Lung (tissue), 12 donors: ENCODE data around the gene ZBTB21. TPM values are rescaled to one million over a fixed set of nuclear protein-coding genes. Genes with fewer than 3 reads are reported as not detected.

Experiments
- ATAC-seq: fragments of 200-7000 bp; cut with Tn5 transposase; one replicate; pipeline ENCODE4 v1.9.1; 2020; ENCODE audit warnings: moderate number of reproducible peaks; ENCODE audit not compliant: insufficient read depth, low FRiP score
- DNase-seq, 3 donors: peaks; one replicate each; pipeline ENCODE4 v3.0.0-alpha.2; 2013 to 2017
- H3K27ac ChIP-seq, 2 donors: one replicate each; pipeline ENCODE4 v1.5.1; 2013; ENCODE audit warnings: mild to moderate bottlenecking in 2 of 2, moderate library complexity in 2 of 2, control low read depth in 1 of 2, inconsistent platforms in 1 of 2, low read depth in 1 of 2, low read length in 1 of 2
- H3K27me3 ChIP-seq, 3 donors: one replicate each; pipeline ENCODE4 v1.5.1; 2013; ENCODE audit warnings: low read length in 2 of 3; ENCODE audit not compliant: control insufficient read depth in 3 of 3, insufficient read depth in 3 of 3
- H3K36me3 ChIP-seq, 4 donors: one replicate each; pipeline ENCODE4 v1.5.1; 2013; ENCODE audit warnings: low read length in 4 of 4, mild to moderate bottlenecking in 1 of 4, moderate library complexity in 1 of 4; ENCODE audit not compliant: control insufficient read depth in 4 of 4, insufficient read depth in 4 of 4
- H3K4me1 ChIP-seq, 5 donors: one replicate each; pipeline ENCODE4 v1.5.1; 2013; ENCODE audit warnings: low read length in 5 of 5, mild to moderate bottlenecking in 2 of 5, moderate library complexity in 1 of 5; ENCODE audit not compliant: control insufficient read depth in 5 of 5, insufficient read depth in 5 of 5
- H3K4me3 ChIP-seq: one replicate; pipeline ENCODE4 v1.5.1; 2013; ENCODE audit warnings: mild to moderate bottlenecking, control low read depth, moderate library complexity
- H3K9ac ChIP-seq, 2 donors: one replicate each; pipeline ENCODE4 v1.5.1; 2013; ENCODE audit warnings: low read length in 2 of 2, control low read depth in 1 of 2; ENCODE audit not compliant: insufficient read depth in 1 of 2
- H3K9me3 ChIP-seq, 4 donors: one replicate each; pipeline ENCODE4 v1.5.1; 2013; ENCODE audit warnings: low read length in 3 of 4, mild to moderate bottlenecking in 1 of 4, moderate library complexity in 1 of 4; ENCODE audit not compliant: control insufficient read depth in 4 of 4, insufficient read depth in 3 of 4
- WGBS, 2 donors: extraction: QIAGEN DNeasy Blood & Tissue Kit; methylation state at CpG; one replicate each; pipeline ENCODE4 v1.1.7; 2013; 5-methylcytosine and 5-hydroxymethylcytosine counted together
- polyA plus RNA-seq, 2 donors: library from polyadenylated mRNA; stranded (reverse); fragments of 200-250 nt; gene quantifications; one replicate each; pipeline ENCODE4 v1.2.1, GENCODE V29; 2013
- total RNA-seq, 2 donors: library from RNA; depleted of rRNA in 1 of 2; stranded (reverse); fragments of >200 nt in 1 of 2; gene quantifications; one replicate each; pipeline ENCODE4 v1.2.1, GENCODE V29; 2014 to 2021
- TF ChIP-seq, protein P1 (sequence below): IDR thresholded peaks from 2 replicates; pipeline ENCODE4 v1.5.1; 2012; ENCODE audit warnings: mild to moderate bottlenecking; ENCODE audit errors: control extremely low read depth, extremely low read depth
- donor health status: control.
- donor health status: control.
- donor health status: Bipolar disorder and iron deficiency.
- donor health status: healthy.
- donor health status: DM: yes; HTN: yes; CAD: no.

ZBTB21 gene
- total and polyA plus RNA-seq, 4 donors, result 3.2 to 15.4 (median 7.5) TPM

- peaks cover 0 to 23% (median 8%) of the 10 kb centered on the region in 5 donors for H3K4me1 ChIP-seq
- TF ChIP-seq, protein P1, sequence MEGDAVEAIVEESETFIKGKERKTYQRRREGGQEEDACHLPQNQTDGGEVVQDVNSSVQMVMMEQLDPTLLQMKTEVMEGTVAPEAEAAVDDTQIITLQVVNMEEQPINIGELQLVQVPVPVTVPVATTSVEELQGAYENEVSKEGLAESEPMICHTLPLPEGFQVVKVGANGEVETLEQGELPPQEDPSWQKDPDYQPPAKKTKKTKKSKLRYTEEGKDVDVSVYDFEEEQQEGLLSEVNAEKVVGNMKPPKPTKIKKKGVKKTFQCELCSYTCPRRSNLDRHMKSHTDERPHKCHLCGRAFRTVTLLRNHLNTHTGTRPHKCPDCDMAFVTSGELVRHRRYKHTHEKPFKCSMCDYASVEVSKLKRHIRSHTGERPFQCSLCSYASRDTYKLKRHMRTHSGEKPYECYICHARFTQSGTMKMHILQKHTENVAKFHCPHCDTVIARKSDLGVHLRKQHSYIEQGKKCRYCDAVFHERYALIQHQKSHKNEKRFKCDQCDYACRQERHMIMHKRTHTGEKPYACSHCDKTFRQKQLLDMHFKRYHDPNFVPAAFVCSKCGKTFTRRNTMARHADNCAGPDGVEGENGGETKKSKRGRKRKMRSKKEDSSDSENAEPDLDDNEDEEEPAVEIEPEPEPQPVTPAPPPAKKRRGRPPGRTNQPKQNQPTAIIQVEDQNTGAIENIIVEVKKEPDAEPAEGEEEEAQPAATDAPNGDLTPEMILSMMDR, result no peak
- no peak overlapping the region for H3K9ac ChIP-seq
- H3K27me3 ChIP-seq, result peaks cover 0 to 4% (median 0%) of the 10 kb centered on the region in 3 donors
- no peaks in the 10 kb centered on the region for H3K9me3 ChIP-seq
- H3K27ac ChIP-seq, result no peak overlapping the region
- no peak for ATAC-seq
- 73 to 79% methylated on average over 20 of the region's 20 CpGs for WGBS, 2 donors
- H3K36me3 ChIP-seq, result no peaks in the 10 kb centered on the region
- no peak overlapping the region for H3K4me3 ChIP-seq
- DNase-seq, result peak; percentile 16 to 50 (median 29)
These were observed 11.4 kb upstream of the ZBTB21 start for GRCh38 chr21:42021371-42022090.

GRCh38 chr21:42019706-42020105 is 9.5 kb upstream of the ZBTB21 start:
- Histone ChIP-seq H3K36me3 (no peaks in the 10 kb centered on the region), H3K4me3 (no peak overlapping the region), H3K27me3 (peaks cover 0 to 4% (median 0%) of the 10 kb centered on the region in 3 donors), H3K9me3 (peaks cover 0 to 3% (median 0%) of the 10 kb centered on the region in 4 donors), H3K9ac (no peak overlapping the region), H3K27ac (no peak overlapping the region), H3K4me1 (peaks cover 0 to 5% (median 0%) of the 10 kb centered on the region in 5 donors)
- ATAC-seq, result no peak
- WGBS, 2 donors, result 85 to 96% methylated on average over 6 of the region's 6 CpGs
- TF ChIP-seq, protein P1, result no peak
- DNase-seq, result no peak

DNA sequence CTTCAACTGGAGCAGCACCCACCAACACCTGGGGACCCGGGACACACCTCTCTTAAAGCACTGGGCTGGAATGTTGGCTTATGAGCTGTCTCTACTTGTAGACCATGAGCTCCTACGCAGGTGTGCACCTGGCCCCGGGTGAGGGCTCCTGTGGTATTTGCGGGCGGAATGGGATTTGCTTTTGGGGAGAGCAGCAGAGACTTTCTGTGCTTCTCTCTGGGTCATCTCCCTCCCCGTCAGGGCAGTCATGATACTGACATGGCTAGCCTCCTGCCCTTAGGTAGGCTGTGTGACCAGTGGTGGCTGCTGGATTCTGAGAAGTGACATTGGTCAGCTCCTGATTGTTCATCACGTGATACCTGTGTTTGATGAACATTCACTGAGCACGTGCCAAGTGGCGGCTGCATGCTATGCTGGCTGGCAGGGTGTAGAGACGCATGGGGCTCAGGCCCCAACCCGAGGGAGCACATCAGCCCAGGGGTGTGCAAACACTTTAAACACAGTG is 9.0 kb upstream of the ZBTB21 start:
- no peak for DNase-seq
- Histone ChIP-seq H3K9me3 (peaks cover 0 to 5% (median 0%) of the 10 kb centered on the region in 4 donors), H3K27me3 (peaks cover 0 to 4% (median 0%) of the 10 kb centered on the region in 3 donors), H3K9ac (no peak overlapping the region), H3K36me3 (no peaks in the 10 kb centered on the region), H3K27ac (no peak overlapping the region), H3K4me1 (no peaks in the 10 kb centered on the region), H3K4me3 (no peak overlapping the region)
- TF ChIP-seq, protein P1, result no peak
- WGBS, 2 donors, result 78 to 88% methylated on average over 11 of the region's 11 CpGs
- ATAC-seq, result no peak
